RPMI8226 (cell line): ENCODE measurements around the gene SLC45A1.
A peak's percentile ranks its signal among the peaks of the same experiment; 100 is the strongest.

Experiments
- DNase-seq: peaks from one replicate; pipeline ENCODE4 v3.0.0-alpha.2; 2015

SLC45A1 gene

DNA sequence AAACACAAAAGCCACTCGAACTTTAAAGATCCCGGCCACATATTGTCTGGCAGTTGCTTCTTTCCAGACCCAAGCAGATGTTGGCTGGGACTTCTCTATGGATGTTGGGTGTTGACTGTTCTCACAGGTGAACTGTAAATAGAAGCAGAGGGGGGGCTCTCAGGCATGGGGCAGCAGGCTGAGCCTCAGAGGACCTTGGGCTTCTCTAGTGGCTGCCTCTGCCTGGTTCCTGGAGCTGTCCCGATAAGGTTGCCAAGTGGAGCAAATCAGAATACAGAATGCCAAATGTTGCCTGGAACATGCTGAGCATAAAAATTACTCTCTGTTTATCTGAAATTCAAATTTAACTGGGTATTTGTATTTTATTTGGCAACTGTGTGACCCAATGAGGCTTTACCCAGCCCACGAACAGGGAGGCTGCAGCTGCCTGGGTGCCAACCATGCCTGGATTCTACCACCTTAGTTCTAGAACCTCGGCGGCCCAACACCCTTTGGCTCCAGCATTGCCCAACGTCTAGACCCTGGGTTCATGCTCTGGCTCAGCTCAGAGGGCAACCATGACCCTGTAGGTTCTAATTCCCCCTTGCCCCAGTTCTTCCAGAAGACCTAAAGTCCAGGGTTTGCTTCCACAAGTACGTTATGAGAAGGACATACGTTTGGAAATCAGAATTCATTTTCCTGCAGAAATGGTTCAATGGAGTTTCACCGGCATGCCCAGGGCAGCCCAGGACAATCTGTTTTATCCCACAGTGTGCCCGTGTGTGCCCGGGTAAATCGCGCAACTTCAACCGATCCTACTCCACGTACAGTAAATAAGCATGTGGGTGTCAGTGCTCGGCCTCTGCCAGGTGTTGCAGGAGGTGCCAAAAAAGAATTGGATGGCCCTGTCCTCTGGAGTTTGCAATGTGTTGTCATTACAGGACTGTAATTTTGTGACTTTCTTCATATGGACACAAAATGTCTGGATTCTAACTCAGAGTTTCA, 5.4 kb upstream of the SLC45A1 start:
- no peak for DNase-seq

DNA sequence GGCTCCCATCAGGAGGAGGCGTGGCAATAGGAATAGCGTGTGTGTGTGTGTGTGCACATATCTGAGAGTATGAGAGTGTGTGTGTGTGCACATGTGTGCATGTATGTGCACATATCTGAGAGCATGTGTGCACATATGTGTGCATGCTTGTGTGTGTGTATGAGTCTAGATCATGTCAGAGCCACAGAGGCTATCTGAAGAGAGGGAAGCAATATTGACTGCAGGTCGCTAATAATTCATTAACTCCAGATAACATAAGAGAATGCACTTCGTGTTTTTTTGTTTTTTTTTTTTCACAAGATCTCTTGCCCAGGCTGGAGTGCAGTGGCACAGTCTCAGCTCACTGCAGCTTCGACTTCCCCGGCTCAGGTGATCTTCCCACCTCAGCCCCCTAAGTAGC, 4.7 kb upstream of the SLC45A1 start:
- DNase-seq: no peak

- peak; percentile 64 for DNase-seq
These were observed 3.3 kb upstream of the SLC45A1 start for GRCh38 chr1:8314346-8315280.

GRCh38 chr1:8315573-8316475, 2.1 kb upstream of the SLC45A1 start:
- DNase-seq: peak; percentile 37

DNA sequence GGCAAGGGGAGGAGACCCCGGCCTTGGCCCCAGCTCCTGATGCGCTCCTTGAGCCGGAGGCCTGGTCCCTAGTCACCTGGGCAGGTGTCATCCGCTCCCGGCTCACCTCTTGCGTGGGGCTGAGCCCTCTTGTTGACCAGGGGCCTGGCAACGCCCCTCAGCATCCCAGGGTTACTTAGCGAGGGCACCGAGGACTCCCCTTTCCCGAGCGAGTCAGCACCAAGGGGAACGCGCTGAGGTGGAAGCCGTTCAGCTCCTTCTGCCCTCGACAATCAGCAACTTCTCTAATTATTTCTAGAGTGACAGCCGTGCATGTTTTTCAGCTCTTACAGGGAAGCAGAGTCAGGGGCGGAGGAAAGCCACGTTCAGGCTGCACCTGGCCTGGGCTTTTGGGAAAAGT, 522 bp downstream of the SLC45A1 start:
- DNase-seq: no peak

GRCh38 chr1:8321612-8322011, 3.7 kb downstream of the SLC45A1 start:
- no peak for DNase-seq

GRCh38 chr1:8323706-8324105, 5.8 kb downstream of the SLC45A1 start:
- DNase-seq: no peak

DNA sequence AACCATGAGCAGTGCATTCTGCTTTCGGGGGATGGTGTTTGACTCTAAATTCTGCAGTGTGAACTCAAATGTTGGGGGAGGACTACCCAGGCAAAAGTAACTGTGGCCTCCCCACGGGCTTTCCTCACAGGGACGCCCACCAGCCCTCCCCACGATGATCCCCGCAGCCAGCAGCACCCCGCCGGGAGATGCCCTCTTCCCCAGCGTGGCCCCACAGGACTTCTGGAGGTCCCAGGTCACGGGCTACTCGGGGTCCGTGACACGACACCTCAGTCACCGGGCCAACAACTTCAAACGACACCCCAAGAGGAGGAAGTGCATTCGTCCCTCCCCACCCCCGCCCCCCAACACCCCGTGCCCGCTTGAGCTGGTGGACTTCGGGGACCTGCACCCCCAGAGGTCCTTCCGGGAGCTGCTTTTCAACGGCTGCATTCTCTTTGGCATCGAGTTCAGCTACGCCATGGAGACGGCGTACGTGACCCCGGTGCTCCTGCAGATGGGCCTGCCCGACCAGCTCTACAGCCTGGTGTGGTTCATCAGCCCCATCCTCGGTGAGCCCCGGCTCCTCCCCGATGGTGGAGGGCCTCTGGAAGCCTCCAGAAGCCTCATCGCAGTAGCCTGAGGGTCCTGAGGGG, 6.4 kb downstream of the SLC45A1 start:
- no peak for DNase-seq

GRCh38 chr1:8325771-8326170, 7.9 kb downstream of the SLC45A1 start:
- DNase-seq: no peak

- DNase-seq: no peak
These were observed 8.4 kb downstream of the SLC45A1 start for GRCh38 chr1:8326265-8326664.

DNA sequence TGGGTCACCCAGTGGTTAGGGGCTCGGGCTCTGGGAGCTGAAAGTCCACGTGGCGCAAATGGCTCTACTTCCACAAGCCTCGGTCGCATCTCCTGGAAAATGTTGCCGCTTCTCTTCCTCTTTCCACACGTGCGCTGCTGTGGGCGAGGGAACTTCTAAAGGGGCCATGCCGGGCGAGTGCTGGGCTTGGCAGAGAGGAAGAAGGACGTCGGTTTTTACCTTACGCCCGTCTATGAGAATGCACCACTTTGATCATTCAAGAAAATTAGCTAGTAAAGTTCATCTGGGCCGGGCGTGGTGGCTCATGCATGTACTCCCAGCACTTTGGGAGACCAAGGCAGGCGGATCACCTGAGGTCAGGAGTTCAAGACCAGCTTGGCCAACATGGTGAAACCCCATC, 10.4 kb downstream of the SLC45A1 start:
- DNase-seq: no peak

GRCh38 chr1:8329439-8329838, 11.5 kb downstream of the SLC45A1 start:
- no peak for DNase-seq

GRCh38 chr1:8329858-8330257, 11.9 kb downstream of the SLC45A1 start:
- no peak for DNase-seq

DNA sequence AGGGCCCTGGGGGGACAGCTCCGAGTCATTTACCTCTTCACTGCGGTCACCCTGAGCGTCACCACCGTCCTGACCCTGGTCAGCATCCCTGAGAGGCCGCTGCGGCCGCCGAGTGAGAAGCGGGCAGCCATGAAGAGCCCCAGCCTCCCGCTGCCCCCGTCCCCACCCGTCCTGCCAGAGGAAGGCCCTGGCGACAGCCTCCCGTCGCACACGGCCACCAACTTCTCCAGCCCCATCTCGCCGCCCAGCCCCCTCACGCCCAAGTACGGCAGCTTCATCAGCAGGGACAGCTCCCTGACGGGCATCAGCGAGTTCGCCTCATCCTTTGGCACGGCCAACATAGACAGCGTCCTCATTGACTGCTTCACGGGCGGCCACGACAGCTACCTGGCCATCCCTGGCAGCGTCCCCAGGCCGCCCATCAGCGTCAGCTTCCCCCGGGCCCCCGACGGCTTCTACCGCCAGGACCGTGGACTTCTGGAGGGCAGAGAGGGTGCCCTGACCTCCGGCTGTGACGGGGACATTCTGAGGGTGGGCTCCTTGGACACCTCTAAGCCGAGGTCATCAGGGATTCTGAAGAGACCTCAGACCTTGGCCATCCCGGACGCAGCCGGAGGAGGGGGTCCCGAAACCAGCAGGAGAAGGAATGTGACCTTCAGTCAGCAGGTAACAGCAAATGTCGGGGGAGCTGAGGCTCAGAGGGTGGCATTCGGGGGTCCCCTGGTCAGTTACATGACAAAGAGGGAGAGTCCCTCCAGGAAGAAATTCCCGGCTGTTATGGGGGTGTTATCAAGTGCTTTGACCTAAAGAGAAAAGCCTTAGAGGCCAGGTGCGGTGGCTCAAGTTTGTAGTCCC, 12.6 kb downstream of the SLC45A1 start:
- no peak for DNase-seq

GRCh38 chr1:8332806-8333205, 14.9 kb downstream of the SLC45A1 start:
- DNase-seq: no peak

GRCh38 chr1:8333246-8333987, 15.5 kb downstream of the SLC45A1 start:
- no peak for DNase-seq

DNA sequence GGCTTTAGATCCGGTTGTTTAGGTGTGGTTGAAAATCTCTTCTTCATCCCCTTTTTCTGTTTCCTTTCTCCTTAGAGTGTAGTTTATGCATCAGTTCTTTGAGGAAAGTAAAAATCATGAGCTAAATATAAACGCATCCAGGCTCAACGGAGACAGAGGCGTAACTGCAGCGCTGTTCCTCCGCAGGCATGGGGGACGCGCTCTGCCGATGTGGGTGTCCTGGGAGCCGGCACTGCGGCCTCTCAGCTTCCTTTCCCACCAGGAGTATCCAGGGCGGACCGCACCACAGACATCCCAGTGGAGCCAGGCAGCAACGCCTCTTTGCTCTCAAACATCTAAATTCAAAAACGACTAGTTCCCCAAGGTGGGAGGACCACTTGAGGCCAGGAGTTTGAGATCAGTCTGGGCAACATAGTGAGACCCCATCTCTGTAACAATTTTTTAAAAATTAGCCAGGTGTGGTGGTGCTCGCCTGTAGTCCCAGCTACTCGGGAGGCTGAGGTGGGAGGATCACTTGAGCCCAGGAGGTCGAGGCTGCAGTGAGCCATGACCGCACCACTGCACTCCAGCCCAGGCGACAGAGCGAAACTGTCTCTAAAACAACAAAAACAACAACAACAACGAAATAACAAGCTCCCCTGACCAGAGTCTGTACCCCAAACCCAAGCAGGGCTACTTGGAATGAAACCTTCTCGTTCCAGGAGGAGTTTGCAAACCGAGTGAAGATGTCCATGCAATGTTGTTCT, 16.4 kb downstream of the SLC45A1 start:
- DNase-seq: no peak

- no peak for DNase-seq
These were observed 17.3 kb downstream of the SLC45A1 start for GRCh38 chr1:8335246-8335645.

- DNase-seq: no peak
These were observed 20.0 kb downstream of the SLC45A1 start for GRCh38 chr1:8337776-8338525.
